Tibial nerve (tissue), 4 donors: ENCODE measurements around the gene TAPBPL. TPM values are rescaled to one million over a fixed set of nuclear protein-coding genes. Genes with fewer than 3 reads are reported as not detected.
A peak's percentile ranks its signal among the peaks of the same experiment; 100 is the strongest.

Experiments used
- DNase-seq, 2 donors: peaks; one replicate each; pipeline ENCODE4 v3.0.0-alpha.2; 2019; ENCODE audit warnings: low spot score in 2 of 2
- H3K27ac ChIP-seq, 4 donors: fragments of 200-600 bp; sonication (generic) in 3 of 4; one replicate each; pipeline ENCODE4 v1.5.1; 2017 to 2019; ENCODE audit warnings: mild to moderate bottlenecking in 1 of 4
- H3K27me3 ChIP-seq, 2 donors: fragments of 200-600 bp; sonication (generic) in 1 of 2; one replicate each; pipeline versions ENCODE4 v1.5.1 to v1.6.0; 2017 to 2019
- H3K36me3 ChIP-seq, 3 donors: fragments of 200-600 bp; sonication (generic); one replicate each; pipeline ENCODE4 v1.5.1; 2018 to 2019
- H3K4me1 ChIP-seq, 4 donors: fragments of 200-600 bp; sonication (generic) in 3 of 4; one replicate each; pipeline ENCODE4 v1.5.1; 2017 to 2019
- H3K4me3 ChIP-seq, 4 donors: fragments of 200-600 bp; sonication (generic) in 3 of 4; one replicate each; pipeline ENCODE4 v1.5.1; 2017 to 2019; ENCODE audit warnings: mild to moderate bottlenecking in 1 of 4, moderate library complexity in 1 of 4
- H3K9me3 ChIP-seq, 4 donors: fragments of 200-600 bp; sonication (generic) in 3 of 4; one replicate each; pipeline ENCODE4 v1.5.1; 2017 to 2019
- CTCF ChIP-seq, 5 experiments: fragments of 200-600 bp in 3 of 5; fragments of 450-650 bp in 2 of 5; sonication (generic) in 3 of 5; IDR thresholded peaks; one replicate each; pipeline ENCODE4 v1.5.1; 2016 to 2019; ENCODE audit warnings: antibody characterized with exemption in 5 of 5, mild to moderate bottlenecking in 3 of 5, moderate library complexity in 2 of 5
- EP300 ChIP-seq, 2 donors: sonication (generic); formaldehyde crosslinking; IDR thresholded peaks; one replicate each; pipeline ENCODE4 v1.6.1; 2017; ENCODE audit warnings: antibody characterized with exemption in 2 of 2, mild to moderate bottlenecking in 1 of 2
- POLR2A ChIP-seq, 2 donors: fragments of 450-650 bp; IDR thresholded peaks; one replicate each; pipeline ENCODE4 v1.6.1; 2017; ENCODE audit warnings: antibody characterized with exemption in 2 of 2, mild to moderate bottlenecking in 2 of 2, moderate library complexity in 2 of 2
- WGBS, 2 donors: methylation state at CpG; one replicate each; pipeline ENCODE4 v1.1.5; 2018; 5-methylcytosine and 5-hydroxymethylcytosine counted together
- total RNA-seq, 4 donors: library from RNA; depleted of rRNA; stranded (reverse); fragments of >200 nt; gene quantifications; one replicate each; pipeline ENCODE4 v1.1.0, GENCODE V29; 2016

The TAPBPL gene
- total RNA-seq, 4 donors from 2014 or later: 13.9 to 31.9 (median 25.2) TPM

- peaks cover 0 to 92% (median 25%) of the 10 kb centered on the region in 3 donors for H3K36me3 ChIP-seq
- peaks cover 0 to 23% (median 16%) of the 10 kb centered on the region in 4 donors for H3K4me1 ChIP-seq
- H3K9me3 ChIP-seq: no peaks in the 10 kb centered on the region
- WGBS, 2 donors: 97 to 100% methylated on average over 2 of the region's 2 CpGs
- no peaks in the 10 kb centered on the region for H3K27me3 ChIP-seq
- TF ChIP-seq EP300 (IDR thresholded peaks at IDR 0.05): no peak
- no peak for TF ChIP-seq CTCF (IDR thresholded peaks at IDR 0.05)
- TF ChIP-seq POLR2A (IDR thresholded peaks at IDR 0.05): no peak
- H3K27ac ChIP-seq: no peak overlapping the region
- no peak overlapping the region for H3K4me3 ChIP-seq
- DNase-seq: no peak
These were observed 7.1 kb downstream of the TAPBPL start for GRCh38 chr12:6459004-6459337.

GRCh38 chr12:6460751-6461371 lies 9.0 kb downstream of the TAPBPL start:
- TF ChIP-seq EP300 (IDR thresholded peaks at IDR 0.05) (no peak), CTCF (IDR thresholded peaks at IDR 0.05) (no peak), POLR2A (IDR thresholded peaks at IDR 0.05) (no peak)
- WGBS, 2 donors: 81 to 82% methylated on average over 10 of the region's 10 CpGs
- H3K27ac ChIP-seq: peak overlapping the region; percentile 18 to 70 (median 56)

GRCh38 chr12:6461401-6462233 lies 9.8 kb downstream of the TAPBPL start:
- no peaks in the 10 kb centered on the region for H3K27me3 ChIP-seq
- H3K9me3 ChIP-seq: no peaks in the 10 kb centered on the region
- H3K36me3 ChIP-seq: peaks cover 0 to 95% (median 27%) of the 10 kb centered on the region in 3 donors
- peaks cover 0 to 31% (median 20%) of the 10 kb centered on the region in 4 donors for H3K4me1 ChIP-seq
- 58 to 59% methylated on average over 15 of the region's 15 CpGs for WGBS, 2 donors
- peak overlapping the region; percentile 18 to 70 (median 56) for H3K27ac ChIP-seq
- H3K4me3 ChIP-seq: no peak overlapping the region
- peak in 1 of 2 donors; percentile 40 for DNase-seq
- TF ChIP-seq CTCF (IDR thresholded peaks at IDR 0.05) (no peak), EP300 (IDR thresholded peaks at IDR 0.05) (peak in 1 of 2 donors; percentile 23)

More at GRCh38 chr12:6460751-6461371, 9.0 kb downstream of the TAPBPL start:
- no peak overlapping the region for H3K4me3 ChIP-seq
- H3K4me1 ChIP-seq: peaks cover 0 to 31% (median 20%) of the 10 kb centered on the region in 4 donors
- no peak for DNase-seq
- no peaks in the 10 kb centered on the region for H3K27me3 ChIP-seq
- no peaks in the 10 kb centered on the region for H3K9me3 ChIP-seq
- H3K36me3 ChIP-seq: peaks cover 0 to 93% (median 27%) of the 10 kb centered on the region in 3 donors

- Histone ChIP-seq H3K27me3 (no peaks in the 10 kb centered on the region), H3K4me1 (peaks cover 0 to 31% (median 20%) of the 10 kb centered on the region in 4 donors), H3K27ac (peak overlapping the region in 3 of 4 donors; percentile 50 to 70 (median 61)), H3K4me3 (no peak overlapping the region), H3K36me3 (peaks cover 0 to 90% (median 21%) of the 10 kb centered on the region in 3 donors), H3K9me3 (no peaks in the 10 kb centered on the region)
- no peak for DNase-seq
- no peak for TF ChIP-seq POLR2A (IDR thresholded peaks at IDR 0.05)
- TF ChIP-seq EP300 (IDR thresholded peaks at IDR 0.05): no peak
- TF ChIP-seq CTCF (IDR thresholded peaks at IDR 0.05): no peak
- WGBS, 2 donors: 84 to 85% methylated on average over 14 of the region's 14 CpGs
These were observed 10.6 kb downstream of the TAPBPL start for GRCh38 chr12:6462234-6462995.
